K562 (cell line): Measurements from ENCODE around the gene SYNCRIP. TPM values are rescaled to one million over a fixed set of nuclear protein-coding genes. Genes with fewer than 3 reads are reported as not detected.

Source experiments
- ARNT ChIP-seq, 2 experiments: fragments of 450-650 bp; IDR thresholded peaks; 2 replicates each; pipeline ENCODE4 v1.6.1; 2016; ENCODE audit warnings: mild to moderate bottlenecking in 1 of 2
- BRCA1 ChIP-seq, 2 experiments: fragments of 450-650 bp in 1 of 2; sonication (generic) in 1 of 2; formaldehyde crosslinking in 1 of 2; IDR thresholded peaks; 2 replicates each; pipeline versions ENCODE4 v1.5.0 to v1.6.1; 2017 to 2020; ENCODE audit warnings: mild to moderate bottlenecking in 1 of 2, missing genetic modification reagents in 1 of 2
- EWSR1 ChIP-seq: fragments of 450-650 bp; IDR thresholded peaks from 2 replicates; pipeline ENCODE4 v1.6.1; 2018; ENCODE audit warnings: borderline replicate concordance, mild to moderate bottlenecking, low read depth, moderate library complexity; ENCODE audit not compliant: partially characterized antibody
- GTF2E2 ChIP-seq: fragments of 200-800 bp; sonication (Bioruptor generic); IDR thresholded peaks from 2 replicates; pipeline ENCODE4 v1.6.1; 2016; ENCODE audit warnings: missing genetic modification characterization, missing compliant biosample characterization
- HNRNPLL ChIP-seq: fragments of 200-400 bp; formaldehyde crosslinking; IDR thresholded peaks from 2 replicates; pipeline ENCODE4 v1.6.1; 2017; ENCODE audit warnings: low read length, low read depth, mild to moderate bottlenecking; ENCODE audit not compliant: poor library complexity, severe bottlenecking
- JUN ChIP-seq, 2 experiments: sonication (generic) in 1 of 2; formaldehyde crosslinking in 1 of 2; IDR thresholded peaks; 2 replicates each; pipeline versions ENCODE4 v1.6.1 to v1.8.0; 2012 to 2022; ENCODE audit warnings: borderline replicate concordance in 2 of 2, mild to moderate bottlenecking in 2 of 2, improper control_type of control experiment in 1 of 2, low read depth in 1 of 2, low read length in 1 of 2, missing genetic modification reagents in 1 of 2
- MYC ChIP-seq, 2 experiments: fragments of 250-450 bp in 1 of 2; sonication (Bioruptor Pico) in 1 of 2; IDR thresholded peaks; 2 replicates each; pipeline versions ENCODE4 v1.5.1 to v1.6.1; 2012 to 2021; ENCODE audit warnings: low read depth in 2 of 2, borderline replicate concordance in 1 of 2, improper control_type of control experiment in 1 of 2, low read length in 1 of 2, mild to moderate bottlenecking in 1 of 2, moderate library complexity in 1 of 2
- POLR2AphosphoS2 ChIP-seq: IDR thresholded peaks from 2 replicates; pipeline ENCODE4 v1.6.1; 2012; ENCODE audit warnings: low read length, improper control_type of control experiment
- RBFOX2 ChIP-seq: fragments of 200-400 bp; formaldehyde crosslinking; IDR thresholded peaks from 2 replicates; pipeline ENCODE4 v1.6.1; 2017; ENCODE audit warnings: low read depth, mild to moderate bottlenecking, low read length, moderate library complexity
- SMAD4 ChIP-seq: fragments of 250-450 bp; sonication (Bioruptor Pico); conservative IDR thresholded peaks from 2 replicates; pipeline ENCODE4 v1.8.0; 2021; ENCODE audit warnings: inconsistent platforms, mild to moderate bottlenecking, moderate library complexity
- SMC3 ChIP-seq: conservative IDR thresholded peaks from 2 replicates; pipeline ENCODE4 v1.6.1; 2011; ENCODE audit warnings: low read depth, low read length, improper control_type of control experiment; ENCODE audit not compliant: insufficient read depth
- SP1 ChIP-seq: sonication (generic); formaldehyde crosslinking; IDR thresholded peaks from 2 replicates; pipeline ENCODE4 v1.8.1; 2022; ENCODE audit warnings: mild to moderate bottlenecking, missing genetic modification reagents
- ZFP36 ChIP-seq: fragments of 150-350 bp; IDR thresholded peaks from 2 replicates; pipeline ENCODE4 v1.6.1; 2018; ENCODE audit warnings: low read length, low read depth; ENCODE audit not compliant: partially characterized antibody
- ZNF217 ChIP-seq: sonication (generic); formaldehyde crosslinking; IDR thresholded peaks from 2 replicates; pipeline ENCODE4 v1.8.0; 2022; ENCODE audit warnings: mild to moderate bottlenecking, missing genetic modification reagents
- ZNF253 ChIP-seq: fragments of 250-450 bp; sonication (Bioruptor Pico); conservative IDR thresholded peaks from 2 replicates; pipeline ENCODE4 v1.6.1; 2021; ENCODE audit warnings: mild to moderate bottlenecking
- ZNF586 ChIP-seq: fragments of 450-650 bp; formaldehyde crosslinking; conservative IDR thresholded peaks from 2 replicates; pipeline ENCODE4 v1.4.0; 2020; ENCODE audit warnings: mild to moderate bottlenecking, moderate library complexity
- polyA plus RNA-seq, 8 experiments: library from polyadenylated mRNA; depleted of rRNA in 4 of 8; stranded (reverse) in 5 of 8; unstranded in 3 of 8; fragments of >200 nt; fragmentation: Nextera tagmentation in 2 of 8; fragmentation: Illumina TruSeq in 1 of 8; extraction: Ambion mirVana in 2 of 8; extraction: Trizol in 1 of 8; gene quantifications; 2 replicates each; pipeline versions ENCODE4 v1.2.1 to v1.2.3, GENCODE V29; 2011 to 2014; ENCODE audit warnings: inconsistent platforms in 1 of 8, missing spikeins in 1 of 8
- total RNA-seq, 7 experiments: library from RNA; depleted of rRNA in 6 of 7; stranded (reverse); fragments of >200 nt in 6 of 7; fragmentation: Illumina TruSeq in 2 of 7; extraction: Trizol in 2 of 7; gene quantifications; 2 replicates each; pipeline versions ENCODE4 v1.2.1 to v1.2.3, GENCODE V29; 2011 to 2021; ENCODE audit warnings: low replicate concordance in 1 of 7
- TF ChIP-seq, protein P1 (sequence below): fragments of 250-450 bp; sonication (Bioruptor Pico); IDR thresholded peaks from 2 replicates; pipeline ENCODE4 v1.8.0; 2022; ENCODE audit warnings: inconsistent platforms
- TF ChIP-seq, protein P2 (sequence below): sonication (generic); formaldehyde crosslinking; IDR thresholded peaks from 2 replicates; pipeline ENCODE4 v1.8.0; 2022; ENCODE audit warnings: mild to moderate bottlenecking, missing genetic modification reagents
- TF ChIP-seq, protein P3 (sequence below): fragments of 250-450 bp; sonication (Bioruptor Pico); IDR thresholded peaks from 2 replicates; pipeline ENCODE4 v1.8.0; 2021; ENCODE audit warnings: borderline replicate concordance, mild to moderate bottlenecking, moderate library complexity; ENCODE audit not compliant: poor library complexity, severe bottlenecking
- TF ChIP-seq, protein P4 (sequence below), 2 experiments: IDR thresholded peaks; 2 replicates each; pipeline ENCODE4 v1.6.1; 2011; ENCODE audit warnings: borderline replicate concordance in 1 of 2, control low read depth in 1 of 2, low read depth in 1 of 2, low read length in 1 of 2, mild to moderate bottlenecking in 1 of 2, mixed read lengths in 1 of 2, moderate library complexity in 1 of 2; ENCODE audit not compliant: insufficient read depth in 1 of 2, insufficient read length in 1 of 2, poor library complexity in 1 of 2, severe bottlenecking in 1 of 2; ENCODE audit errors: extremely low read depth in 1 of 2

The SYNCRIP gene
- total and polyA plus RNA-seq, 9 of the 15 experiments (the other 6 are each of a cell fraction or from before 2014, with no cell fraction given): 46.5 to 295 (median 140) TPM

DNA sequence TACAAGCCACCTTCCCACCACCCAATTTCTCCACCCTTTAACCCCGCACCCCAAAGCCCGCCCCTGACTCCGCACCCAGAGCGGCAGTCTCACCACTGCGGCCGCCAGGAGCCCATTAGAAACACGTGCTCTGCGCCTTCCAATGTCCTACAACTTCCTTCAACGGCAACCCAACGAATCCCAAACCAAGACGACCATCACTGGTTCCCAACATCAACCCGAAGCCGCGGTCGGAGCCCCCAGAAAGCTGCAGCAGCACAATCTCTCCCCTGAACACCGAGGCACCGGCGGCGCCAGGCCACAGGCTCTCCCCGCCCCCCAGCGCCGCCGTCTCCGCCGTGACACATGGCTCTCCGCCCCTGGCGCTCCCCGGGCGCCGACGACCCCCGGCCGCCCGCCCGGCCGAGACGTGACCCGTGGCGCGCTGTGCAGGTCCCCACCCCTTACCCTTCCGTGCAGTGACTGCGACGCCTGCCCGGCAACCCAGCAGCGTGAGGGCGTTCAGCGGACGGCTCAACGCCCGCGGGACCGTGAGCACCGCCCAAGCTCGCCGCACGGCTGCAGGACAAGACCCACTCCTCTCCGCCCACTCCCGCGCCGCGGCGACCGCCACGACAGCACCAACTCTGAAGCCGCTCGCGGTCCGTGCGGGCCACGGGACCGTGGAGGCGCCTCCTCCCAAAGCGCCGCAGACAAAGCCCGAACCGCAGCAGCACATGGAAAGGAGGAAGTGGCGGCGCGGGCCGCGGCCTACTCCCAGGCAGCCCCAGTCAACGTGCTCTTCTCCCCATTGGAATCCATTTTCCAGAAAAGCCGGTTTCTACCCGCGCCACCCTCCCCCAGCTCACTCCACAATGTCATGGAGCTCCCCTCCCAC, 551 bp downstream of the SYNCRIP start (continued):
- peak; percentile 6; the same call in 1 of the 2 replicates for TF ChIP-seq SP1 (CRISPR knock-in tag)
- TF ChIP-seq JUN (IDR thresholded peaks at IDR 0.05; ENCODE audit: borderline replicate concordance, low read depth, low read length): no peak
- TF ChIP-seq JUN (CRISPR knock-in tag; IDR thresholded peaks at IDR 0.05; ENCODE audit: borderline replicate concordance): peak; percentile 35; the same call in 1 of the 2 replicates
- no peak for TF ChIP-seq ZNF586 (CRISPR knock-in tag)
- TF ChIP-seq, protein P1, sequence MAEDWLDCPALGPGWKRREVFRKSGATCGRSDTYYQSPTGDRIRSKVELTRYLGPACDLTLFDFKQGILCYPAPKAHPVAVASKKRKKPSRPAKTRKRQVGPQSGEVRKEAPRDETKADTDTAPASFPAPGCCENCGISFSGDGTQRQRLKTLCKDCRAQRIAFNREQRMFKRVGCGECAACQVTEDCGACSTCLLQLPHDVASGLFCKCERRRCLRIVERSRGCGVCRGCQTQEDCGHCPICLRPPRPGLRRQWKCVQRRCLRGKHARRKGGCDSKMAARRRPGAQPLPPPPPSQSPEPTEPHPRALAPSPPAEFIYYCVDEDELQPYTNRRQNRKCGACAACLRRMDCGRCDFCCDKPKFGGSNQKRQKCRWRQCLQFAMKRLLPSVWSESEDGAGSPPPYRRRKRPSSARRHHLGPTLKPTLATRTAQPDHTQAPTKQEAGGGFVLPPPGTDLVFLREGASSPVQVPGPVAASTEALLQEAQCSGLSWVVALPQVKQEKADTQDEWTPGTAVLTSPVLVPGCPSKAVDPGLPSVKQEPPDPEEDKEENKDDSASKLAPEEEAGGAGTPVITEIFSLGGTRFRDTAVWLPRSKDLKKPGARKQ (CRISPR knock-in tag): no peak
- TF ChIP-seq SMC3: no peak
- TF ChIP-seq HNRNPLL: no peak
- TF ChIP-seq POLR2AphosphoS2: no peak
- no peak for TF ChIP-seq GTF2E2
- TF ChIP-seq, protein P2, sequence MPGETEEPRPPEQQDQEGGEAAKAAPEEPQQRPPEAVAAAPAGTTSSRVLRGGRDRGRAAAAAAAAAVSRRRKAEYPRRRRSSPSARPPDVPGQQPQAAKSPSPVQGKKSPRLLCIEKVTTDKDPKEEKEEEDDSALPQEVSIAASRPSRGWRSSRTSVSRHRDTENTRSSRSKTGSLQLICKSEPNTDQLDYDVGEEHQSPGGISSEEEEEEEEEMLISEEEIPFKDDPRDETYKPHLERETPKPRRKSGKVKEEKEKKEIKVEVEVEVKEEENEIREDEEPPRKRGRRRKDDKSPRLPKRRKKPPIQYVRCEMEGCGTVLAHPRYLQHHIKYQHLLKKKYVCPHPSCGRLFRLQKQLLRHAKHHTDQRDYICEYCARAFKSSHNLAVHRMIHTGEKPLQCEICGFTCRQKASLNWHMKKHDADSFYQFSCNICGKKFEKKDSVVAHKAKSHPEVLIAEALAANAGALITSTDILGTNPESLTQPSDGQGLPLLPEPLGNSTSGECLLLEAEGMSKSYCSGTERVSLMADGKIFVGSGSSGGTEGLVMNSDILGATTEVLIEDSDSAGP: no peak
- TF ChIP-seq ZNF217 (CRISPR knock-in tag): no peak
- TF ChIP-seq, protein P3, sequence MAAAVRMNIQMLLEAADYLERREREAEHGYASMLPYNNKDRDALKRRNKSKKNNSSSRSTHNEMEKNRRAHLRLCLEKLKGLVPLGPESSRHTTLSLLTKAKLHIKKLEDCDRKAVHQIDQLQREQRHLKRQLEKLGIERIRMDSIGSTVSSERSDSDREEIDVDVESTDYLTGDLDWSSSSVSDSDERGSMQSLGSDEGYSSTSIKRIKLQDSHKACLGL: peak; percentile 89
- TF ChIP-seq BRCA1 (IDR thresholded peaks at IDR 0.05): no peak
- TF ChIP-seq BRCA1 (CRISPR knock-in tag; IDR thresholded peaks at IDR 0.05): no peak
- peak; percentile 8; the same call in 1 of the 2 replicates for TF ChIP-seq SMAD4 (CRISPR knock-in tag)
- TF ChIP-seq MYC (IDR thresholded peaks at IDR 0.05; ENCODE audit: low read depth, low read length): peak; percentile 73
- peak; percentile 98 for TF ChIP-seq MYC (CRISPR knock-in tag; IDR thresholded peaks at IDR 0.05; ENCODE audit: borderline replicate concordance, low read depth)
- TF ChIP-seq, protein P4, sequence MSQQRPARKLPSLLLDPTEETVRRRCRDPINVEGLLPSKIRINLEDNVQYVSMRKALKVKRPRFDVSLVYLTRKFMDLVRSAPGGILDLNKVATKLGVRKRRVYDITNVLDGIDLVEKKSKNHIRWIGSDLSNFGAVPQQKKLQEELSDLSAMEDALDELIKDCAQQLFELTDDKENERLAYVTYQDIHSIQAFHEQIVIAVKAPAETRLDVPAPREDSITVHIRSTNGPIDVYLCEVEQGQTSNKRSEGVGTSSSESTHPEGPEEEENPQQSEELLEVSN (IDR thresholded peaks at IDR 0.05; ENCODE audit: borderline replicate concordance in 1 of 2, extremely low read depth in 1 of 2, insufficient read depth in 1 of 2, insufficient read length in 1 of 2, low read depth in 1 of 2, low read length in 1 of 2, poor library complexity in 1 of 2, severe bottlenecking in 1 of 2): peak in 1 of 2 experiments; percentile 23
- no peak for TF ChIP-seq ARNT (IDR thresholded peaks at IDR 0.05)
- no peak for TF ChIP-seq ZFP36
- TF ChIP-seq RBFOX2: peak; percentile 87
- TF ChIP-seq ZNF253 (CRISPR knock-in tag): no peak
- TF ChIP-seq EWSR1: no peak
